HuH-7.5 (cell line): ENCODE measurements around the gene RAB42.
"Not testable (repeated sequence)": the region's sequence is repeated elsewhere in the genome, so short reads cannot be mapped to it uniquely, and the experiment has no call there.

Experiments used
- DNase-seq: peaks from one replicate; pipeline ENCODE4 v3.0.0; 2011; ENCODE audit warnings: low spot score

Gene RAB42

GRCh38 chr1:28591708-28592320 lies at the start of gene RAB42:
Gene RAB42, plus strand, starts transcription at chr1:28592265. Its CDS starts 247 bp downstream, at chr1:28592512.
- DNase-seq, result peak; percentile 58

DNA sequence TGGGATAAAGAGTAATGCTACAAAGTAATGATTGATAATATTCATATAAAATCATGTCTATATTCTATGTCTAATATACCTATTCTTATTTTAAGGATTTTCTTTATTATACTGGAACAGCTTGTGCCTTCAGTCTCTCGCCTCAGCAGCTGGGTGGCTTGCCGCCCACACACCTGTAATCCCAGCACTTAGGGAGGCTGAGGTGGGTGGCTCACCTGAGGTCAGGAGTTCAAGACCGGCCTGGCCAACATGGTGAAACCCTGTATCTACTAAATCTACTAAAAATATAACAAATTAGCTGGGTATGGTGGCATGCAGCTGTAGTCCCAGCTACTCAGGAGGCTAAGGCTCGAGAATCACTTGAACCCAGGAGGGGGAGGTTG lies 46.8 kb upstream of the RAB42 start:
- no peak for DNase-seq

GRCh38 chr1:28548318-28548717 lies 43.7 kb upstream of the RAB42 start:
- DNase-seq, result no peak

GRCh38 chr1:28551381-28551780 lies 40.7 kb upstream of the RAB42 start:
- DNase-seq, result no peak

GRCh38 chr1:28552758-28553663 lies 39.1 kb upstream of the RAB42 start, which contains the start of gene TRNAU1AP:
Gene TRNAU1AP, plus strand, starts transcription at chr1:28553085. Its CDS starts 26 bp downstream, at chr1:28553111.
- peak; percentile 83 for DNase-seq

DNA sequence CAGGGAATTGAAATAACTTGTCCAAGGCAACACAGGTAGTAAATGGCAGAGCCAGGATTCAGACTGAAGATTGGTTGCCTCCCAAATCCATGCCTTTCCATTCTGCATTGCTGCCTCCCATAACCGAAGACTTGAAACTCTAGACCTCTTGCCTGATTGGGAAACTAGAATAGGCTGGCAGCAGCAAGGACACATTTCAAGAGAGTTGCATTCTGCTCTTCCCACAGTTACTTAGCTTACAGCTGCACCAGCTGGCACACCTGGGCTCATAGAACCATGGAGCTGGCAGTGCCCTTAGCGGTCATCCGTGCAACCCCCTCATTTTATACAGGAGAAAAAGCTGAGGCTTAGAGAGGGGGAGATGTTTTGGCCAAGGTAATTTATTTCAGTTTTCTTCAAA lies 31.2 kb upstream of the RAB42 start:
- no peak for DNase-seq

- DNase-seq, result no peak
Measured at GRCh38 chr1:28564310-28564709, 27.8 kb upstream of the RAB42 start.

GRCh38 chr1:28565040-28565439 lies 27.0 kb upstream of the RAB42 start:
- no peak for DNase-seq

GRCh38 chr1:28565726-28566125 lies 26.3 kb upstream of the RAB42 start:
- no peak for DNase-seq

DNA sequence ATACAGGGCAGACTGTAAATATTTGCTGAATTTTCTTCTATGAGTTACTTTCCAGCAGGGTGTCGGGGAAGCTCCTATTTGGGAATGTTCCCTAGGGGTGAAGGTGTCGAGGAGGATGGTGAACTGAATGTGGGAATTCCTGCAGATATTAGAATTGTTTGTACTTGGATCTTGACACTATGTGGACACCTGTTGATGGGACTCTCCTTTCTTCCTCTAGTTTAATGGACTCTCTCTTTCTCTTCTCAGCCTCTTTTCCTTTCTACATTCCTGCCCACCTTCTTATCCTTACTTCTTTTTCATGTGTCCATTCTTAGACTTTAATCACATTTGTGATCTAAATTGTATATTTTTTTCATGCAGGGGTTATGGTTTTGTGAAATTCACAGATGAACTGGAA lies 25.1 kb upstream of the RAB42 start:
- DNase-seq, result no peak

DNA sequence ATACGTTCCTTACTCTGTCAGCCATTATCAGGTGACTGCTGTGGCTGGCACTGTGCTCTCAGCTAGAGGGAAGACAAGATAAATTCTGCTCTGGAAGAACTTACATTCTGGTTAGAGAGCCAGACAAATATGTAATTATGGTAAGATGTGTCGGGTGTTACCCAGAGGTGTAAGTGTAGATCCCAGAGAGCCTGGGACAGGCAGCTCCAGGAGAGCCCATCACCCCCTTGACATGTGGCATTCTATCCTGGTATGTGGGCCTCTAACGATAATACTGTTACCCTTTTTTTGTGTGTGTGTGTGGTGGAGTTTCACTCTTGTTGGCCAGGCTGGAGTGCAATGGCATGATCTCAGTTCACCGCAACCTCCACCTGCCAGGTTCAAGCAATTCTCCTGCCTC lies 20.2 kb upstream of the RAB42 start:
- DNase-seq, result no peak

DNA sequence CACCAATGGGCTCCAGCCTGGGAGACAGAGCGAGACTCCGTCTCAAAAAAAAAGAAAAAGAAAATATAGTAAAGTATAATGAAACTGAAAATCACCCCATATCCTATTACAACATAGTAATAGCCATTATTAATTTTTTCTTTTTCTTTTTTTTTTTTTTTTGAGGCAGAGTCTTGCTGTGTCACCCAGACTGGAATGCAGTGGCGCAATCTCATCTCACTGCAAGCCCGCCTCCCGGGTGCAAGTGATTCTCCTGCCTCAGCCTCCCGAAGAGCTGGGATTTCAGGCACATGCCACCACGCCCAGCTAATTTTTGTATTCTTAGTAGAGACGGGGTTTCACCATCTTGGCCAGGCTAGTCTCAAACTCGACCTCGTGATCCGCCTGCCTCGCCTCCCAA lies 19.2 kb upstream of the RAB42 start:
- DNase-seq, result not testable (repeated sequence)

- no peak for DNase-seq
Measured at GRCh38 chr1:28573564-28573963, 18.5 kb upstream of the RAB42 start.

DNA sequence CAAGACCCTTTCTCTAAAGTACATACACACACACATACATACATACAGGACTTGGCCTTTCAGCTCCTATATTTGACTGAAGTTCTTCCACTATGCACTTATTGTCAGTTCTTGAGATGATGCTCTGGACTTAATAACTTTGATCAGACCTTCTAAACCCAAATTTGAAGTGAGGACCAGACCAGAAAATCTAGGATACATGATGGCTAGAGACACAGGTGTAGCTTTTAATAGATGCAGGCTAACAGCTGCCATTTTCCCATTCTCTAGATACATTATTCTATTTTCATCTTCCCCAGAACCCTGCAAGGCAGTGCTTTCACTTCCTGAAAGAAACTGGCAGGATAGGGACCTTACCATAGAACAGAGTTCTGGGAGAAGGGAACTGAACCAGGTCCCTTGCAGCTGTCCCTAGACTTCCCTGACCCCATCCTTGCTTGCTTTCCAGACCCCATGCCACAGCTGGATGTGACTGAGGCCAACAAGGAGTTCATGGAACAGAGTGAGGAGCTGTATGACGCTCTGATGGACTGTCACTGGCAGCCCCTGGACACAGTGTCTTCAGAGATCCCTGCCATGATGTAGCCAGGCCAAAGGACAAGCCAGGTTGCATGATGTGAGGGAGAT lies 14.9 kb upstream of the RAB42 start:
- no peak for DNase-seq

DNA sequence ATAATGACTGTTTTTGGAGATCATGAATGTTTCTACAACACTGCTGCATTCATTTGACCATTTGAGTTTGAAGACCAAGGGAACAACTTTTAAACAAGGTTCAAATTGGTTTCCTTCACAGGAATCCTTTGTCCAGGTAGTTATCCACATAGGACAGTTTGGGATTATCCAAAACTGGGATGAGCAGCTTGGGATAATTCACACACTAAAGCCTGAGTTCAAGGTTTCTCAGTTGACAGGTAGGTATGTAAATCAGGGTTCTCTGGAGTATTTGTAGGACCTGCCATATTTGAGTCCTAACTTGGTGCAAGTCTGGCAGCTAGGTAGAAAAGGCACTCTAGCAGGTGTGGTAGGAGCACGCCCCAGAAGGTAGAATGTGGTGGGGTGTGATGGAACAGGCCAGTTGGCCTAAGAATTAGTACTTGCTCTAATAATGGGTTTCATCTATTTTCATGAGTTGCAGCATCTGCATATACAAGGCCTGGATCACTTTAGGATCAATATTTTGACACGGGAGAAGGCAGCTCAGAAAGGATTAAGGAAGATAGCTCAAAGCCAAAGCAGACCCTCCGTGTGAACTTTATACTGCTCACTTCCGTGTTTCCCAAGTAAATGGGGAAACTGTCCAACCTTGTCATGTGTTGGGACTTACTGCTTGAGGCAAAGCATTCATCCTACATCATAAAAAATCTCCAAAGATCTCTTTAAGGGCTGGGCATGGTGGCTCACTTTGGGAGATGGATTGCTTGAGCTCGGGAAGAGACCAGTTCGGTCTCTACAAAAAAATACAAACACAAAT lies 14.1 kb upstream of the RAB42 start:
- DNase-seq, result no peak

DNA sequence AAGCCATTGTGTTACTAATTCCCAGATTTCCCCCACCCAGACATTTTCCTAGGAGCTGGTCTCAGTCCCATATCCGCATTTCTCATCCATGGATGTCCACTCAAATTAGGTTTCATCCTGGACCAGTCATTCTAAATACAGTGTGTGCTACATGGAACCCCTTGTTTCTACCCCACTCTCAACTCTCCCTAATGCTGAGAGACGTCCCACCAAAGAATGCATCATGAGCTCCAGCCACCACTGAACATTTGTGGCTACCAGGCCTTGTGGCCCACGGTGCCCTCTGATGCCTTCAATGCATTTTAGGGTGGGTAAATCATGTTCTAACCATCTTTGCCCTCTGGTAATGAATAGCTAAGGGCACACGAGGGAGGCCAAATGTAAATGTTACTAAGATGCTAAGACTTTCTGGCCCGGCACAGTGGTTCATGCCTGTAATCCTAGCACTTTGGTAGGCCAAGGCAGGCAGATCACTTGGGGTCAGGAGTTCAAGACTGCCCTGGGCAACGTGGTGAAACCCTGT lies 13.3 kb upstream of the RAB42 start:
- no peak for DNase-seq

GRCh38 chr1:28579401-28579800 lies 12.7 kb upstream of the RAB42 start:
- no peak for DNase-seq

- peak; percentile 38 for DNase-seq
Measured at GRCh38 chr1:28580722-28581530, 11.1 kb upstream of the RAB42 start.

- DNase-seq, result peak; percentile 91
Measured at GRCh38 chr1:28581531-28582247, 10.4 kb upstream of the RAB42 start.

DNA sequence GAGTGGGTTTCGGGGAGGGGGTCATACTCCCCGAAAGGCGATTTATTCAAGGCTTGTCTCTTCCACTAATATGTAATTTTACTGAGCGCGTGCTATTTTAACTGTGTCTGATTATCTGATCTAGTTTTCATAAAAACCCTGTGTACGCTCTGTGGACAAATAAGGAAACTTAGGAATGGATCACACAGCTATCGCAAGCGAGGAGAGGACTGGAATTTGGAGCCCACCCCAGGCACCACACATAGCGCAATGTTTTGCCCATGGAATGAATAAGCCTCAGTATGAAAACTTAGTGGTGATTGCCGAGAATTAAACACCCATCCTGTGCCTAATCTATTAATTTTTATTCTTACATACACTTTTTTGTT lies 9.8 kb upstream of the RAB42 start:
- DNase-seq, result peak; percentile 42
